Measurements from ENCODE around the gene CNN3. TPM values are rescaled to one million over a fixed set of nuclear protein-coding genes. Genes with fewer than 3 reads are reported as not detected.

CNN3 gene
- total RNA-seq, 4 donors from 2014 or later = 22.4 to 96.2 (median 59.7) TPM

GRCh38 chr1:94866164-94866807, 60.6 kb downstream of the CNN3 start:
- no peaks in the 10 kb centered on the region for H3K27me3 ChIP-seq
- H3K27ac ChIP-seq = peak overlapping the region; percentile 84 to 90 (median 88)
- in situ Hi-C loops (cut with MboI; ENCODE audit: low pct_ligation_motif_present in 1 of 4, low pct_unique_long_range_greater_than_20kb in 1 of 4, low sequenced_read_pairs in 3 of 4) (loop anchor here in 3 of 4 donors (25.0 kb wide), 1 partner anchor 371 kb away; the partner anchor contains the start of gene RWDD3 (in 3 of the 3)), intact Hi-C loops (cut with DNase I; ENCODE audit: low total_unique reads) (no loop called here)
- 72 to 86% methylated on average over 2 to 4 of the region's 4 CpGs for WGBS, 2 donors (ENCODE audit: low coverage in 1 of 2)
- H3K9me3 ChIP-seq = no peaks in the 10 kb centered on the region
- H3K4me3 ChIP-seq = no peak overlapping the region
- DNase-seq = no peak
- TF ChIP-seq CTCF (IDR thresholded peaks at IDR 0.05) = no peak
- TF ChIP-seq EP300 (IDR thresholded peaks at IDR 0.05; ENCODE audit: low read depth) = no peak
- TF ChIP-seq POLR2AphosphoS5 (IDR thresholded peaks at IDR 0.05) = no peak
- no peak for TF ChIP-seq POLR2A (IDR thresholded peaks at IDR 0.05)
- no peaks in the 10 kb centered on the region for H3K36me3 ChIP-seq
- peaks cover 6 to 42% (median 16%) of the 10 kb centered on the region in 4 donors for H3K4me1 ChIP-seq

GRCh38 chr1:94865360-94865759, 61.5 kb downstream of the CNN3 start:
- 68 to 70% methylated on average over 4 of the region's 4 CpGs for WGBS, 2 donors (ENCODE audit: low coverage in 1 of 2)
- in situ Hi-C loops (cut with MboI; ENCODE audit: low pct_ligation_motif_present in 1 of 4, low pct_unique_long_range_greater_than_20kb in 1 of 4, low sequenced_read_pairs in 3 of 4) (loop anchor here in 3 of 4 donors (25.0 kb wide), 1 partner anchor 372 kb away; the partner anchor contains the start of gene RWDD3 (in 3 of the 3)), intact Hi-C loops (cut with DNase I; ENCODE audit: low total_unique reads) (no loop called here)
- no peaks in the 10 kb centered on the region for H3K36me3 ChIP-seq
- no peak for DNase-seq
- peak overlapping the region; percentile 84 to 90 (median 88) for H3K27ac ChIP-seq
- H3K9me3 ChIP-seq = no peaks in the 10 kb centered on the region
- H3K27me3 ChIP-seq = no peaks in the 10 kb centered on the region
- peaks cover 8 to 42% (median 16%) of the 10 kb centered on the region in 4 donors for H3K4me1 ChIP-seq
- TF ChIP-seq POLR2AphosphoS5 (IDR thresholded peaks at IDR 0.05) = peak in 1 of 3 donors; percentile 49
- TF ChIP-seq CTCF (IDR thresholded peaks at IDR 0.05) = no peak
- no peak overlapping the region for H3K4me3 ChIP-seq

DNA sequence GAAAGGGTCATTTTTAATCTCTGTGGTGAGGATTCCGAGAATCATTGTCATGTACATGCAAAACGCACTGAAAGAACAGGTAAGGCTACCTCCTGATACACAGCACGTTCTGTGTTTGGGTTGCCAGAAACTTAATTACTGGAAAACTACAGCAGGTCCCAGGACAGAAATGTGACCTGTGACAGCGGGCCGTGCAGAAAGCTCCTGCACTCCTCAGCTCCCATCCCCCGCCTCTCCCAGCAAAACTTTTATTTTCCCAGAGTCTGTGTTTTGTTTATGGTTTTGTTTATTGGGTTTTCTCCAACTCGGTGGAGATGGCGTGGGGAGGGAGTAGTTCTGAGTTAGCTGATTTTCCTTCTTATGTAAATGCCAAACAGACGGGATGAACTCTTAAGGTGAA, 62.1 kb downstream of the CNN3 start:
- H3K9me3 ChIP-seq = no peaks in the 10 kb centered on the region
- H3K36me3 ChIP-seq = no peaks in the 10 kb centered on the region
- peak overlapping the region; percentile 84 to 90 (median 88) for H3K27ac ChIP-seq
- WGBS, 2 donors (ENCODE audit: low coverage in 1 of 2) = 57 to 59% methylated on average over 8 to 9 of the region's 9 CpGs
- no peak for DNase-seq
- no peak overlapping the region for H3K4me3 ChIP-seq
- H3K4me1 ChIP-seq = peaks cover 8 to 44% (median 16%) of the 10 kb centered on the region in 4 donors
- intact Hi-C loops (cut with DNase I; ENCODE audit: low total_unique reads) (no loop called here), in situ Hi-C loops (cut with MboI; ENCODE audit: low pct_ligation_motif_present in 1 of 4, low pct_unique_long_range_greater_than_20kb in 1 of 4, low sequenced_read_pairs in 3 of 4) (loop anchor here in 3 of 4 donors (25.0 kb wide), 1 partner anchor 372 kb away; the partner anchor contains the start of gene RWDD3 (in 3 of the 3))
- H3K27me3 ChIP-seq = no peaks in the 10 kb centered on the region
- no peak for TF ChIP-seq CTCF (IDR thresholded peaks at IDR 0.05)
- TF ChIP-seq EP300 (IDR thresholded peaks at IDR 0.05; ENCODE audit: low read depth) = no peak
- no peak for TF ChIP-seq POLR2AphosphoS5 (IDR thresholded peaks at IDR 0.05)
- no peak for TF ChIP-seq POLR2A (IDR thresholded peaks at IDR 0.05)

- in situ Hi-C loops (cut with MboI; ENCODE audit: low pct_ligation_motif_present in 1 of 4, low pct_unique_long_range_greater_than_20kb in 1 of 4, low sequenced_read_pairs in 3 of 4) = loop anchor here in 3 of 4 donors (25.0 kb wide), 1 partner anchor 373 kb away; the partner anchor contains the start of gene RWDD3 (in 3 of the 3)
- intact Hi-C loops (cut with DNase I; ENCODE audit: low total_unique reads) = no loop called here
- H3K4me1 ChIP-seq = peaks cover 8 to 48% (median 16%) of the 10 kb centered on the region in 4 donors
- peak overlapping the region; percentile 84 to 90 (median 88) for H3K27ac ChIP-seq
- peak; percentile 91 for TF ChIP-seq EP300 (IDR thresholded peaks at IDR 0.05; ENCODE audit: low read depth)
- peak; percentile 85 to 92 (median 89) for TF ChIP-seq POLR2AphosphoS5 (IDR thresholded peaks at IDR 0.05)
- no peak for TF ChIP-seq CTCF (IDR thresholded peaks at IDR 0.05)
- TF ChIP-seq POLR2A (IDR thresholded peaks at IDR 0.05) = peak; percentile 16
- H3K27me3 ChIP-seq = no peaks in the 10 kb centered on the region
- H3K4me3 ChIP-seq = no peak overlapping the region
- DNase-seq = peak; percentile 25
- H3K9me3 ChIP-seq = no peaks in the 10 kb centered on the region
- WGBS, 2 donors (ENCODE audit: low coverage in 1 of 2) = 57 to 75% methylated on average over 2 to 4 of the region's 4 CpGs
- H3K36me3 ChIP-seq = no peaks in the 10 kb centered on the region
These were observed 63.0 kb downstream of the CNN3 start for GRCh38 chr1:94863919-94864318.

All from transverse colon (tissue), 4 donors.